Iris pigment epithelial cell (primary cell): ENCODE measurements around the gene LURAP1L.
"Not testable (repeated sequence)": the region's sequence is repeated elsewhere in the genome, so short reads cannot be mapped to it uniquely, and the experiment has no call there.

Experiments used
- DNase-seq: peaks from one replicate; pipeline ENCODE4 v3.0.0-alpha.2; 2011; ENCODE audit warnings: low read depth

The LURAP1L gene

DNA sequence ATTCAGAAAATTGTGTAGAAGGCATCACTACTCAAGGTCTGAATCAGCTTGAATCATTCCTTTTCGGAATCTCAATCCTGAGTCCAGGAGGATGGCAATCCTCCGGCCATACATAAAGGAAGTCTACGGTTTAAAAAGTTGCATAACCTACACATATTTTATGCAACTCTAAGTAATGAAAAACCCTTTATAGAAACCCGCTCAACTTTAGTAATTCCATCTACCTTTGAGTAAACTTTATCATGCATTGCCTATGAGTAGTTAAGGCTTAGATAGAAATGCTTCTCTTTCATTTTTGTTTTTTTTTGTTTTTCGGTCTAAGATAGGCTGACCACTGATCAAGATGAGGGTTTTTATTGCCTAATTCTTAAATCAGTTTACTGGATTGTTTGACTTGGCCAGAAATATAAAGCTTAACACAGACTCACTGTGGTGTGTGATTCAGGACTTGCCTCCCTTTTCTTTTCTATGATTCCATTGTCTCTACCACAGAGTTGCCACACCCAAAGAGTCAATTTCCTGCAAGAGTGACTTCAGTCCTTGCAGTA, 85.0 kb downstream of the LURAP1L start:
- peak; percentile 86 for DNase-seq

DNA sequence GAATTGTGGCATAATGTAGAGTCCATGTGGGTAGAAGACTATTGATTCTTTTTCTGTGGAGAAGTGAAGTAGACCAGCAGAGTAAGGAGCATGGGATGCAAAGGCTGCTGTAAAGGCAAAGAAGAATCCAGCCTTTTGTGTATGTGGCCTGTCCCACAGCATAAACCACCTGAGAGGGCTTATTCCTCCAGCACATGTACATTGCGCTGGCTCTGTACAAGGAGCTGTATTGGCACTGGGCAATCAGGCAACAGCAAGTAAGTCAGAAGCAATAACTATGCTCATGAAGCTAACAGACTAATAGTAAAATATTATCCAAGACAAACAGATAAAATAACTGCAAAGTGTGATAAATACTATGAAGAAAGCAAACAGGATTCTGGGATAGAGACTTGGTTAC, 86.2 kb downstream of the LURAP1L start:
- no peak for DNase-seq

DNA sequence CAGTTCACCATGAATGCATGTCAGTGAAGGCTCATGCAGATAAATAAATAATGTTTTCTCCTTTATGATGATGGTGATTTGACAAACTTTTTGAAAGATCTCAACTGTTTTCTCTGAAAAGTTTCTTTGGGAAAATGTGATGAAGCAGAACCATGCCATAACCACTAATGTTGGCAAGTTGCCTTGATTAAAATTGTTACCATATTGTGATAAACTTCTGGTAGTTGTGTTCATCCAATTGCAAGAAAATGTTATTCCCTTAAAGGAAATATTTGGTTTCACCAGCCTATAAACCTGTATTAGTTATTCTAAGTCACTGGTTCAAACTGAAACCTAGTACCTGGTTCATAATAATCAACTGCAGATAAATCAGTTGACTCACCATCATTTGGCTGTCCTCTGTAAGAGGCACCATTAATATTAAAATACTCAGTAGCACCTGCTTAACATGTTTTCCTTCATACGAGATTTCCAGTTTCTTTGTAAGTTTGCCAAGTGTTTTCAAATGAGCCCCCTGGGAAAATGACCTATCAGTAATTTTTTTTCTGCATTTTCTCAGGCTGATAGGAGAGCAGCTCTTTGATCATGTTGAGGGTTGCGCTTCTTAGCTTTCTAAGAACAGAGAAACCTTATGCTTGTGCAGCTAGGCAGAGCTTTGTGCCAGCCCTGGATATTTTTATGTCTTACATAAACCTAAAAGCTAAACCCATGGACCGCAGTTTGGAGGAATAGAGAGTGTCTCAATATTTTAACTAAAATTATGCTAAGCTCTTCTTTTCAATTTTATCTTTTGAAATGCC, 88.0 kb downstream of the LURAP1L start:
- DNase-seq, result no peak

DNA sequence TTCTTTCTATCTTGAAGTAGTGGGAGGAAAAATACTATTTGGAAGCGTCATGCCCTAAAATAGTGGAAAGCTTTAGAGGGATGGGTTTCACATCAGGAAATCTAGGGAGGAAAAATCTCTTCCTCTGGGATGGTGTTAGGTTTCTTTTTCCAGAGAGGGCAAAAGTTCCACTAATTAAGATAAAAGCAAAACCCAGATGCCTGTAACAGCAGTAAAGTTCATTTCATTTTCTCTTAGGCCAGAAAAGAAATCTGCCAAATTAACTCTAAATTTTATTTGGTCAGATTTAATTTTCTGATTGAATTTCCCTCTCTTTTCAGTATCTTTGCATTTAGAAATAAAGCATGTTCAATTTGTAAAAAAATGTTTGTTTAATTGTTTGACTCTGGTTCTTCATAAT, 88.8 kb downstream of the LURAP1L start:
- DNase-seq, result no peak

DNA sequence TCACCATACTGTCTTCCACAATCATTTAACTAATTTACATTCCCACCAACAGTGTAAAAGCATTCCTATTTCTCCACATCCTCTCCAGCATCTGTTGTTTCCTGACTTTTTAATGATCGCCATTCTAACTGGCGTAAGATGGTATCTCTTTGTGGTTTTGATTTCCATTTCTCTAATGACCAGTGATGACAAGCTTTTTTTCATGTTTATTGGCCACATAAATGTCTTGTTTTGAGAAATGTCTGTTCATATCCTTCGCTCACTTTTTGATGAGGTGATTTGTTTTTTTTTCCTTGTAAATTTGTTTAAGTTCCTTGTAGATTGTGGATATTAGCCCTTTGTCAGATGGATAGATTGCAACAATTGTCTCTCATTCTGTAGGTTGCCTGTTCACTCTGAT, 90.6 kb downstream of the LURAP1L start:
- DNase-seq, result not testable (repeated sequence)
